Neuron (in vitro differentiated cells): Measurements from ENCODE around the gene GRIP1.

Experiments
- H2AFZ ChIP-seq: one replicate; pipeline ENCODE4 v1.6.1; 2013; ENCODE audit warnings: low read depth, mild to moderate bottlenecking, inconsistent platforms, low read length, moderate library complexity
- H3K27me3 ChIP-seq: one replicate; pipeline ENCODE4 v1.6.1; 2013; ENCODE audit warnings: low read length; ENCODE audit not compliant: insufficient read depth
- H3K36me3 ChIP-seq: one replicate; pipeline ENCODE4 v1.6.1; 2013; ENCODE audit warnings: low read length; ENCODE audit not compliant: insufficient read depth
- H3K4me1 ChIP-seq: one replicate; pipeline ENCODE4 v1.6.1; 2013; ENCODE audit warnings: low read length; ENCODE audit not compliant: insufficient read depth
- H3K4me3 ChIP-seq: 2 replicates; pipeline ENCODE4 v1.5.1; 2013; ENCODE audit warnings: mild to moderate bottlenecking, low read length, moderate library complexity
- H3K9me3 ChIP-seq: one replicate; pipeline ENCODE4 v1.6.1; 2013; ENCODE audit warnings: low read length

GRIP1 gene

GRCh38 chr12:66624806-66625205, 54.1 kb downstream of the GRIP1 start:
- H3K4me3 ChIP-seq: no peak overlapping the region
- no peak overlapping the region for H2AFZ ChIP-seq
- H3K27me3 ChIP-seq: no peaks in the 10 kb centered on the region
- H3K36me3 ChIP-seq: no peaks in the 10 kb centered on the region
- H3K9me3 ChIP-seq: no peaks in the 10 kb centered on the region
- H3K4me1 ChIP-seq: peaks cover 5% of the 10 kb centered on the region

- H2AFZ ChIP-seq: no peak overlapping the region
- no peaks in the 10 kb centered on the region for H3K9me3 ChIP-seq
- peaks cover 5% of the 10 kb centered on the region for H3K4me1 ChIP-seq
- H3K27me3 ChIP-seq: no peaks in the 10 kb centered on the region
- H3K4me3 ChIP-seq: no peak overlapping the region
- no peaks in the 10 kb centered on the region for H3K36me3 ChIP-seq
These were observed 55.4 kb downstream of the GRIP1 start for GRCh38 chr12:66623455-66623854.

DNA sequence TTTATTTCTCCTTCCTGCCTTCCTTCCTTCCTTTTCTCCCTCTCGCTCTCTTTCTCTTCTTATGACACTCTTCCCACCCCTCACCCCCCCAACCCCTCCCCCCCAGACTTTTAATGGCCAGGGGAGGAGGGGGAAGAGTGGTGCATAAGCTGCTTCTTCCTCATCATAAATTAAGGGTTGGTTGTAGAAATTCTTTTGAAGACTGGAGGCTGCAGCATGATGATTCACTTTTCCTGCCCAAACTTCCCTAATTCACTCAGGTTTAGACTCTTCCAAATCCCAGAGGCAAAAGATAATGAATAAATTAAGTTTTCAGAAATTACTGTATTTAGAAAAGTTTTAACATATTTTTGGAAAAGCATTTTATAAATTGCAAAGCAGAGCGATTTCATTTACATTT, 58.2 kb downstream of the GRIP1 start:
- H3K36me3 ChIP-seq: no peaks in the 10 kb centered on the region
- no peaks in the 10 kb centered on the region for H3K27me3 ChIP-seq
- H3K9me3 ChIP-seq: no peaks in the 10 kb centered on the region
- no peak overlapping the region for H3K4me3 ChIP-seq
- no peak overlapping the region for H2AFZ ChIP-seq
- peaks cover 1% of the 10 kb centered on the region for H3K4me1 ChIP-seq

GRCh38 chr12:66620026-66620425, 58.9 kb downstream of the GRIP1 start:
- Histone ChIP-seq H3K36me3 (no peaks in the 10 kb centered on the region), H3K4me1 (peaks cover 1% of the 10 kb centered on the region), H3K9me3 (no peaks in the 10 kb centered on the region), H2AFZ (no peak overlapping the region), H3K27me3 (no peaks in the 10 kb centered on the region), H3K4me3 (no peak overlapping the region)

DNA sequence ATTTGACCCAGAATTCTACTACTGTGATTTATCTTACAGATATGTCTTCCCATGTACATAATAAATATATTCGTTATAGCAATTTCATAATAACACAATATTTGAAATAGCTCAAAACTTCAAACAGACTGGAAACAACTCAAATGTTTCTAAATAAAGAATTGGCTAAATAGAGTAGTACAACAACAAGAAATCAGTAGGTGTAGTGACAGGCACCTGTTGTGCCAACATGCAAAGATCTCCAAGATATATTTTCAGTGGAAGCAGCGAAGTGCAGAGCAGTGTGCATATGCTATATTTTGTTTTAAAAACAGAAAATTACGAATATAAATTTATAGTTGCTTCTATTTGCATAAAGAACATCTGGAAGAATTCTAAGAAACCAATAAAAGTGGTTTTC, 60.9 kb downstream of the GRIP1 start:
- Histone ChIP-seq H3K9me3 (no peaks in the 10 kb centered on the region), H3K27me3 (no peaks in the 10 kb centered on the region), H2AFZ (no peak overlapping the region), H3K4me1 (peaks cover 1% of the 10 kb centered on the region), H3K4me3 (no peak overlapping the region), H3K36me3 (no peaks in the 10 kb centered on the region)

DNA sequence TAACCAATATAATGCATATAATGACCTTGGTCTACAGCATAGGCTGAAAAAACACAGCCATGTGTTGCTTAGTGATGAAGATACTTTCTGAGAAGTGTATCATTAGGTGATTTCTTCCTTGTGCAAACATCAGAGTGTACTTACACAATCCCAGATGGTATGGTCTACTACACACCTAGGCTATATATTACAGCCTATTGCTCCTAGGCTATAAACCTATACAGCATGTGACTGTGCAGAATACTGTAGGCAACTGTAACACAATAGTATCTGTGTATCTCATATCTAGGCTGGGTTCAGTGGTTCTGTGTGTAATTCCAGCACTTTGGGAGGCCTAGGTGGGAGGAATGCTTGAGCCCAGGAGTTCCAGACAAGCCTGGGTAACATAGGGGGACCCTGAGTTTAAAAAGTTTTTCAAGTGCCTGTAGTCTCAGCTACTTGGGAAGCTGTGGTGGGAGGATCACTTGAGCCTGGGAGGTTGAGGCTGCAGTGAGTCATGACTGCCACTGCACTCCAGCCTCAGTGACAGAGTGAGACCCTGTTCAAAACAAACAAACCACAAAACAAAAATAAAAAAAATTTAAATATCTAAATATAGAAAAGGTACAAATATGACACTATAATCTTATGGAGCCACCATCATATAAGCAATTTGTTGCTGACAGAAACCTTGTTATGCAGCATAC, 66.6 kb downstream of the GRIP1 start:
- H3K9me3 ChIP-seq: no peaks in the 10 kb centered on the region
- no peaks in the 10 kb centered on the region for H3K36me3 ChIP-seq
- no peak overlapping the region for H3K4me3 ChIP-seq
- no peaks in the 10 kb centered on the region for H3K27me3 ChIP-seq
- H3K4me1 ChIP-seq: no peaks in the 10 kb centered on the region
- H2AFZ ChIP-seq: no peak overlapping the region

- no peaks in the 10 kb centered on the region for H3K9me3 ChIP-seq
- H3K27me3 ChIP-seq: no peaks in the 10 kb centered on the region
- no peaks in the 10 kb centered on the region for H3K36me3 ChIP-seq
- H2AFZ ChIP-seq: no peak overlapping the region
- no peak overlapping the region for H3K4me3 ChIP-seq
- H3K4me1 ChIP-seq: no peaks in the 10 kb centered on the region
These were observed 71.7 kb downstream of the GRIP1 start for GRCh38 chr12:66607147-66607546.

GRCh38 chr12:66605293-66605692, 73.6 kb downstream of the GRIP1 start:
- Histone ChIP-seq H2AFZ (no peak overlapping the region), H3K27me3 (no peaks in the 10 kb centered on the region), H3K4me3 (no peak overlapping the region), H3K36me3 (no peaks in the 10 kb centered on the region), H3K4me1 (peaks cover 6% of the 10 kb centered on the region), H3K9me3 (no peaks in the 10 kb centered on the region)

GRCh38 chr12:66603981-66604479, 74.8 kb downstream of the GRIP1 start:
- Histone ChIP-seq H3K9me3 (no peaks in the 10 kb centered on the region), H3K4me1 (peaks cover 6% of the 10 kb centered on the region), H2AFZ (no peak overlapping the region), H3K4me3 (no peak overlapping the region), H3K27me3 (no peaks in the 10 kb centered on the region), H3K36me3 (no peaks in the 10 kb centered on the region)

GRCh38 chr12:66603461-66603860, 75.4 kb downstream of the GRIP1 start:
- peaks cover 6% of the 10 kb centered on the region for H3K4me1 ChIP-seq
- no peaks in the 10 kb centered on the region for H3K9me3 ChIP-seq
- no peaks in the 10 kb centered on the region for H3K27me3 ChIP-seq
- H3K4me3 ChIP-seq: no peak overlapping the region
- no peak overlapping the region for H2AFZ ChIP-seq
- H3K36me3 ChIP-seq: no peaks in the 10 kb centered on the region

DNA sequence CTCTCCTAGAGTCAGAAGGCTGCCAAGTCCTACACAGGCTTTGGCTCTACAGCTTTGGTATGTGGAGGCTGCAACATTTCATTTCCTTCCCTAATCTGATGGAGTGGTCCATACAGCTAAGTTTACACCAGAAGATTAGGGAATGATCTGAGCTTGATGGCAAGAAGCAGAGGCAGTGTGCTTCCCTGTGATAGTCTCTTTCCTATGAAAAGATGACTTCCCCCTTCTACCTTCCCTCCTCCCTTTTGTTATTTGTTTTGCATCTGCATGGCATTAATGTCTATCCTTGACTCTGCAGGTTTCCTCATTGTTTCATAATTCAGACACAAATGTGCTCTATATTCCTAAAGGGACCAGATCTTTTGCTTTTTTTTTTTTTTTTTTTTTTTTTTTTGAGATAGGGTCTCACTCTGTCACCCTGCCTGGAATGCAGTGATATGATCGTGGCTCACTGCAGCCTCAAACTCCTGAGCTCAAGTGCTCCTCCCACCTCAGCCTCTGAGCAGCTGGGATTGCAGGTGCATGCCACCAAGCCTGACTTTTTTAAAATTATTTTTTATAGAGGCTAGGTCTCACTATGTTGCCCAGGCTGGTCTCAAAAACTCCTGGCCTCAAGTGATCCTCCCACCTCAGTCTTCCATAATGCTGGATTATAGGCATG, 76.3 kb downstream of the GRIP1 start:
- Histone ChIP-seq H3K4me1 (peaks cover 6% of the 10 kb centered on the region), H3K4me3 (no peak overlapping the region), H2AFZ (no peak overlapping the region), H3K27me3 (no peaks in the 10 kb centered on the region), H3K36me3 (no peaks in the 10 kb centered on the region), H3K9me3 (no peaks in the 10 kb centered on the region)

GRCh38 chr12:66600903-66601302, 78.0 kb downstream of the GRIP1 start:
- Histone ChIP-seq H3K9me3 (no peaks in the 10 kb centered on the region), H2AFZ (no peak overlapping the region), H3K4me1 (peaks cover 9% of the 10 kb centered on the region), H3K36me3 (no peaks in the 10 kb centered on the region), H3K27me3 (no peaks in the 10 kb centered on the region), H3K4me3 (no peak overlapping the region)

DNA sequence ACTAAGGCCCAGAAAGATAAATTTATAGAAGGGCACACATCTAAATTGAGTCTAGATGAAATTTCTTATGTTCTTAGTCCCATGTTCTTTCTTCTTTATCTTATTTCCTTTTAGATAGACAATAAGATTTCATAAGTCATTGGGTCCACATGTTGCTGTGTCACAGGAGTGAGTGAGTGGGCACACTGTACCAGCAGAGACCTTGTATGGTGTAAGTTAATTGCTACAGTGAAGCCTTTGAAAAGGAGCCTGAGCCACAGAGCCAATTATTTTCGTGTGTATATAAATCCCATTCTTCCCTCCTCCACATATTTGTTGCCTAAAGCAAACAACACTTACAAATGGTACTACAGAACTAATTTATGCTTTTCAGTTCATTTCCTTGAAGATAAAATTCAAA, 79.1 kb downstream of the GRIP1 start:
- Histone ChIP-seq H2AFZ (no peak overlapping the region), H3K27me3 (no peaks in the 10 kb centered on the region), H3K9me3 (no peaks in the 10 kb centered on the region), H3K4me3 (no peak overlapping the region), H3K4me1 (peaks cover 9% of the 10 kb centered on the region), H3K36me3 (no peaks in the 10 kb centered on the region)
